Measurements from ENCODE around the gene HLA-DPB1.

The HLA-DPB1 gene

DNA sequence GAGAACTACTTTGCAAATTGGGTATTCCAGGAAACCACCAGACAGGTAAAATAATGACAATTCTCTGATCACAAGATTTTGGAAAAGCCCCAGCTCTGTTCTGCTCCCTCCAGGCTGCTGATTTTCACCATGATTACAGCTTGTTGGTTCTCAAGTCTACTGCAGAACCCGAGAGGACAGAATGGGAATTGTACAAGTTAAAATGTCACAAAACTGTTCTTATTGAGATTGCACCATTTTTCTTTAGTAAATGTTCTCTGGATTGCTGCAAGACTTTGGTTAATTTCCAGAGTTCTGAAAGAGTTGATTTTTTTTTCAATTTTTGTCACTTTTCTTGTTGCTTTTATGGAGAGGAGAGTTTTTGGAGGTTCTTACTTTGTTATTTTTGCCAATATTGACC is 39.3 kb upstream of the HLA-DPB1 start:
- DNase-seq (ENCODE audit: extremely low spot score) = no peak
- CTCF ChIA-PET = interaction anchor here (0.6 kb wide), 1 partner anchor 1121 kb away, joined by 4 read pairs; no protein-coding TSS in a partner anchor
- no peak for TF ChIP-seq ELF4 (IDR thresholded peaks at IDR 0.05)
- no peak for TF ChIP-seq CTBP1 (IDR thresholded peaks at IDR 0.05; ENCODE audit: borderline replicate concordance)
- TF ChIP-seq SUZ12 (IDR thresholded peaks at IDR 0.05) = no peak
- TF ChIP-seq FOXK2 (IDR thresholded peaks at IDR 0.05) = no peak
- TF ChIP-seq BHLHE40 (IDR thresholded peaks at IDR 0.05; ENCODE audit: borderline replicate concordance) = no peak
- TF ChIP-seq HDGF (IDR thresholded peaks at IDR 0.05; ENCODE audit: borderline replicate concordance) = no peak
- no peak for TF ChIP-seq LEF1 (IDR thresholded peaks at IDR 0.05; ENCODE audit: borderline replicate concordance)
- POLR2A ChIA-PET = no interaction called here

DNA sequence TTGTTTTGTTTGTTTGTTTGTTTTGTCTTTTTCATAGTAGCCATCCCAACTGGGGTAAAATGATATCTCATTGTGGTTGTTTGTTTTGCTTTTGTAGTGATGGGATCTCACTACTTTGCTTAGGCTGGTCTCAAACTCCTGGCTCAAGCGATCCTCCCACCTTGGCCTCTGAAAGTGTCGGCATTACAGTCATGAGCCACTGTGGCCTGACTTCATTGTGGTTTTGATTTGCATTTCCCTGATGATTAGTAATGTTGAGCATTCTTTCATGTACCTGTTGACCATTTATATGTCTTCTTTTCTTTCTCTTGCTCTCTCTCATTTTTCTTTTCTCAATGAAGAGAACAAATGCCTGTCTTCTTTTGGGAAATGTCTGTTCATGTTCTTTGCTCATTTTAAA is 35.6 kb upstream of the HLA-DPB1 start:
- POLR2A ChIA-PET = no interaction called here
- CTCF ChIA-PET = no interaction called here
- no peak for TF ChIP-seq ARNT (IDR thresholded peaks at IDR 0.05)
- no peak for TF ChIP-seq SP1 (IDR thresholded peaks at IDR 0.05)
- DNase-seq (ENCODE audit: extremely low spot score) = no peak

DNA sequence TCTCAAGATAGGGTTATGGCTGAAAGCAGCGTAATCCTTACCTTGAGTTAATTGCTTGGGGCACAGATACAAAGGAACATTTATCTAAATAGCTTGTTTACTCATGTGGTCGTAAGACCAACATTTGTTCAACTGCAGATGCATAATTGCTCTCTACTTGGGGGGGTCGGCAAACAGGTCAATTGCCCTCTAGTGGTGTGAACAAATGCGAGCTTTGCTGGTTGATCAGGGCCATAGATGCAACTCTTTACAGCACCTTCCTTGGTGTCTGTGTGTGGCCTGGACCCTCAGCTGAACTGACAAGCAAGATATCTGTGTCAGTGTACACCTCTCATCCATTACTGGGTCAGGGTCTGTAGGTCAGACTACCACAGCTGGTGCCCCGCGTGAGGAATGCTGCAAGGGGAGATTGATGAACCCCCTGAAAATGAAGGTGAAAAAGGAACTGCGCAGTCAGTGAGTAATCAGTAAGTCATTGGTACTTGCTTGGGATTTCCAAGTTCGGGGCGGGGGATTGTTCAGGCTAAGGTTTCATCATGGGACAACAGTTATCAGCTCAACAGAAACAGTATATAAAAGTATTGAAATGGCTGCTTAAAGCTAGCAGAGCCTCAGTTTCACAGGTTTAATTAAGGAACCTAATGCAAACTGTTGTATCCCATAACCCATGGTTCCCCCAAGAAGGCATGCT is 26.3 kb upstream of the HLA-DPB1 start:
- CTCF ChIA-PET = interaction anchor here (1.3 kb wide), 1 partner anchor 20 kb away, joined by 3 read pairs; no protein-coding TSS in a partner anchor
- no peak for DNase-seq (ENCODE audit: extremely low spot score)
- POLR2A ChIA-PET = no interaction called here
- TF ChIP-seq ELF4 (IDR thresholded peaks at IDR 0.05) (no peak), LEF1 (IDR thresholded peaks at IDR 0.05; ENCODE audit: borderline replicate concordance) (no peak), HDGF (IDR thresholded peaks at IDR 0.05; ENCODE audit: borderline replicate concordance) (no peak), TARDBP (IDR thresholded peaks at IDR 0.05) (no peak), SUZ12 (IDR thresholded peaks at IDR 0.05) (no peak), ZNF384 (IDR thresholded peaks at IDR 0.05) (no peak), BHLHE40 (IDR thresholded peaks at IDR 0.05; ENCODE audit: borderline replicate concordance) (no peak), SP1 (IDR thresholded peaks at IDR 0.05) (no peak), FOXA1 (IDR thresholded peaks at IDR 0.05) (no peak), ARNT (IDR thresholded peaks at IDR 0.05) (no peak), FOXM1 (IDR thresholded peaks at IDR 0.05; ENCODE audit: borderline replicate concordance) (no peak), FOXK2 (IDR thresholded peaks at IDR 0.05) (no peak), L3MBTL2 (conservative IDR thresholded peaks at IDR 0.05) (no peak), NFRKB (IDR thresholded peaks at IDR 0.05) (no peak), CTBP1 (IDR thresholded peaks at IDR 0.05; ENCODE audit: borderline replicate concordance) (no peak)
- TF ChIP-seq, protein P1, sequence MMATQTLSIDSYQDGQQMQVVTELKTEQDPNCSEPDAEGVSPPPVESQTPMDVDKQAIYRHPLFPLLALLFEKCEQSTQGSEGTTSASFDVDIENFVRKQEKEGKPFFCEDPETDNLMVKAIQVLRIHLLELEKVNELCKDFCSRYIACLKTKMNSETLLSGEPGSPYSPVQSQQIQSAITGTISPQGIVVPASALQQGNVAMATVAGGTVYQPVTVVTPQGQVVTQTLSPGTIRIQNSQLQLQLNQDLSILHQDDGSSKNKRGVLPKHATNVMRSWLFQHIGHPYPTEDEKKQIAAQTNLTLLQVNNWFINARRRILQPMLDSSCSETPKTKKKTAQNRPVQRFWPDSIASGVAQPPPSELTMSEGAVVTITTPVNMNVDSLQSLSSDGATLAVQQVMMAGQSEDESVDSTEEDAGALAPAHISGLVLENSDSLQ (IDR thresholded peaks at IDR 0.05) = no peak

DNA sequence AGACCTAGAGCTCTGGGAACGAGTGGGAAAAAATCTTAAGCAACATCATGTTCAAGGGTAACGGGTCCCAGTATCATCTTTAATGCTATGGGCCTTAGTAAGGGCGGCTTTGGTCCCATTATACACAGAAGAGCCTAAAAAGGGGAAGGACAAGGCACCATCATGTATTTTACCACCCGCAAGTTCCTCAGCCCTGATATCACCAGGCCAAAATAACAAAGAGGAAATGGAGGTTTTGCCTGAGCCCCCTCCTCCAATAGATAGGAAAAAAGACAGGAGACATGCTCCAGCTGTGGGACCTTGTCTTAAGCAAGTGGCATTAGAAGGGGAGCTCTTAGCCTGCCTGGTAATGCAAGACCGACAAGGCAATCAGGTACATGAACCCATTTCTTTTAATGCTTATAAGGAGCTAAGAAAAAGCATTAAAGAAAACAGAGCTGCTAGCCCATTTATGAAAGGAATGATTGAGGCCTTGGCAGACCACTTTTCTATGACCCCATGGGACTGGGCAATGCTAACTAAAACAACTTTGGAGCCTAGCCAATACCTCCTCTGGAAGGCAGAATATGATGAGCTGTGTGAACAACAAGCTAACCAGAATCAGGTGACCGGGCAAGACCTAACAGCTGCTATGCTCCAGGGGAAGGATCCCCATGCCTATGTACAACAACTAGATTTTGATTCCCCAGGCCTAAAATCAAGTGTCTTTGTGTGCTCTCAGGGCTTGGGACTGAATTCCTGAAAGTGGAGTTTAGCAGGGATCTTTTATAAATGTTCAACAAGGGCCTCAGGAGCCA is 25.6 kb upstream of the HLA-DPB1 start:
- TF ChIP-seq CTBP1 (IDR thresholded peaks at IDR 0.05; ENCODE audit: borderline replicate concordance) = no peak
- POLR2A ChIA-PET = no interaction called here
- CTCF ChIA-PET = no interaction called here
- DNase-seq (ENCODE audit: extremely low spot score) = no peak

DNA sequence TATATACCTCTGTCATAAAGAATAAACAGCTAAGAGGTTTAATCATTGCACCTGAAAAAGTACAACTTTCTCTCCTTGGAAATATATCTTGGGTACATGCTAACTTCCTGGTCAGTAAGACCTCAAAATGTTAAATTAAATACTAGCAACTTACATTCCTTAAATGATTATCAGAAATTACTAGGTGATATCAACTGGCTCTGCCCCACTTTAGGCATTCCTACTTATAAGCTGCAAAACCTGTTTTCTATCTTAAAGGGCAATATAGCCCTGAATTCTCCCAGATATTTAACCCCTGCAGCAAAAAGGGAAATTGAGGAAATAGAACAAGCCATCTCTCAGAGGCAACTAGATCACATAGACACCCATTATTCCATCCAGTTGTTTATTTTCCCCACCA is 23.2 kb upstream of the HLA-DPB1 start:
- ChIA-PET POLR2A (no interaction called here), CTCF (no interaction called here)
- DNase-seq (ENCODE audit: extremely low spot score) = no peak
- TF ChIP-seq CTBP1 (IDR thresholded peaks at IDR 0.05; ENCODE audit: borderline replicate concordance) = no peak
- TF ChIP-seq ARNT (IDR thresholded peaks at IDR 0.05) = no peak
- TF ChIP-seq HDGF (IDR thresholded peaks at IDR 0.05; ENCODE audit: borderline replicate concordance) = no peak
- no peak for TF ChIP-seq SUZ12 (IDR thresholded peaks at IDR 0.05)
- TF ChIP-seq NFRKB (IDR thresholded peaks at IDR 0.05) = no peak
- no peak for TF ChIP-seq FOXK2 (IDR thresholded peaks at IDR 0.05)
- no peak for TF ChIP-seq TARDBP (IDR thresholded peaks at IDR 0.05)
- TF ChIP-seq, protein P1 (IDR thresholded peaks at IDR 0.05) = no peak
- no peak for TF ChIP-seq ZNF384 (IDR thresholded peaks at IDR 0.05)
- TF ChIP-seq SP1 (IDR thresholded peaks at IDR 0.05) = no peak
- no peak for TF ChIP-seq L3MBTL2 (conservative IDR thresholded peaks at IDR 0.05)
- TF ChIP-seq LEF1 (IDR thresholded peaks at IDR 0.05; ENCODE audit: borderline replicate concordance) = no peak

DNA sequence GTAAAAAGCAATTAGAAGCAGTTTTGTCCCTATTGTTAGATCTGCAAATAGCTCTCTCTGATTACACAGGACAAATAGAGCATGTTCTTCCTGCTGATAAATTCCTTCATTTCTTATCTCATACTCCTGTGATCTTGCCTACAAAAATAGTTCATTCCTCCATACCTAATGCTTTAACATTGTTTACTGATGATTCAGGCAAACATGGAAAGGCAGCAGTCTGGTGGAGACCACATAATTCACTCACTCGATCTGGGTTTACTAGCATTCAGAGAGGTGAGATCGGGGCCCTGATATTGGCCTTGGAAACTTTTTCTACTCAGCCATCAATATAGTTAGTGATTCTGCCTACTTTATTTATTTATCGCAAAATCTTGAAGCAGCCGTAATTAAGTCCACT is 22.6 kb upstream of the HLA-DPB1 start:
- CTCF ChIA-PET = no interaction called here
- no peak for TF ChIP-seq SP1 (IDR thresholded peaks at IDR 0.05)
- TF ChIP-seq L3MBTL2 (conservative IDR thresholded peaks at IDR 0.05) = no peak
- no peak for TF ChIP-seq ELF4 (IDR thresholded peaks at IDR 0.05)
- TF ChIP-seq, protein P1 (IDR thresholded peaks at IDR 0.05) = no peak
- TF ChIP-seq SUZ12 (IDR thresholded peaks at IDR 0.05) = no peak
- no peak for TF ChIP-seq FOXM1 (IDR thresholded peaks at IDR 0.05; ENCODE audit: borderline replicate concordance)
- TF ChIP-seq NFRKB (IDR thresholded peaks at IDR 0.05) = no peak
- no peak for TF ChIP-seq CTBP1 (IDR thresholded peaks at IDR 0.05; ENCODE audit: borderline replicate concordance)
- no peak for TF ChIP-seq ZNF384 (IDR thresholded peaks at IDR 0.05)
- TF ChIP-seq LEF1 (IDR thresholded peaks at IDR 0.05; ENCODE audit: borderline replicate concordance) = no peak
- no peak for DNase-seq (ENCODE audit: extremely low spot score)
- POLR2A ChIA-PET = no interaction called here

All from HEK293T (cell line).